Measurements from ENCODE around the gene ZCCHC2. TPM values are rescaled to one million over a fixed set of nuclear protein-coding genes. Genes with fewer than 3 reads are reported as not detected.

The ZCCHC2 gene
- total and polyA plus RNA-seq, 9 of the 15 experiments (the other 6 are each of a cell fraction or from before 2014, with no cell fraction given): 1.0 to 9.2 (median 6.0) TPM

DNA sequence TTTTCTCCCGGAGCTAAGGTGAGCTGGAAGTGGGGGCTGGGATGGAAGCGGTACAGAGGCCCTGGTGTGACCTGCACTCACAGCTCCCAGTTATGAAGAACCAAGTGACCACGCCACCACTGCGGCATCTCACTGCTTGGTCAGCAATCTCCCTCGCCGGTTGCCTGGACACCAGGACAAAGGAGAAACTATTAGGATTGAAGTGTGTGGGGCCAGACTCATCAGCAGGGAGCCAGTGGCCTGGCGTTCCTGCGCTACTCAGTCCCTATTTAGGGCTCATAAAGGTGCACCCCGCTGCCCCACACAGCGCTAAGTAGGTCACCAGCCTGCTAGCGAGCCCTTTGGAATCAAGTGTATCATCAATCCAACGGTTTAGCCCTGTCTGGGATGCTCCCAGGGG lies 82.9 kb downstream of the ZCCHC2 start:
- intact Hi-C loops (cut with micrococcal nuclease) (no loop called here), in situ Hi-C loops (cut with MboI) (loop anchor here (10.0 kb wide), 1 partner anchor 379 kb away; no protein-coding TSS in a partner anchor)
- no peak for ATAC-seq
- no peak overlapping the region for H3K4me3 ChIP-seq
- H3K9me3 ChIP-seq (replicated peaks; ENCODE audit: control insufficient read depth, insufficient read depth, low read depth, low read length): no peaks in the 10 kb centered on the region
- H3K9me1 ChIP-seq (ENCODE audit: control insufficient read depth, insufficient read depth, low read length): no peaks in the 10 kb centered on the region
- ChIA-PET POLR2A (interaction anchor here (0.7 kb wide), 1 partner anchor 373 kb away, joined by 3 read pairs; no protein-coding TSS in a partner anchor), CTCF (ENCODE audit: low intra/inter-chr PET ratio) (no interaction called here)
- H3K4me2 ChIP-seq (ENCODE audit: insufficient read depth, low read length): no peak overlapping the region
- TF ChIP-seq ZNF146 (CRISPR knock-in tag; IDR thresholded peaks at IDR 0.05; ENCODE audit: unreplicated experiment) (no peak), SMAD4 (CRISPR knock-in tag; conservative IDR thresholded peaks at IDR 0.05) (no peak), L3MBTL2 (IDR thresholded peaks at IDR 0.05) (no peak), GABPB2 (CRISPR knock-in tag; conservative IDR thresholded peaks at IDR 0.05) (no peak), SNRNP70 (optimal IDR thresholded peaks at IDR 0.05; ENCODE audit: low read depth, low read length) (no peak), ZNF41 (CRISPR knock-in tag; conservative IDR thresholded peaks at IDR 0.05) (no peak), RBBP5 (IDR thresholded peaks at IDR 0.05; ENCODE audit: borderline replicate concordance, insufficient read depth, low read length, poor library complexity, severe bottlenecking) (no peak), PHF21A (IDR thresholded peaks at IDR 0.05; ENCODE audit: borderline replicate concordance, low read depth) (no peak), TCFL5 (CRISPR knock-in tag; conservative IDR thresholded peaks at IDR 0.05) (no peak), EWSR1 (IDR thresholded peaks at IDR 0.05; ENCODE audit: borderline replicate concordance, low read depth, partially characterized antibody) (no peak), SIN3B (IDR thresholded peaks at IDR 0.05; ENCODE audit: low read depth) (no peak)
- TF ChIP-seq, protein P1, sequence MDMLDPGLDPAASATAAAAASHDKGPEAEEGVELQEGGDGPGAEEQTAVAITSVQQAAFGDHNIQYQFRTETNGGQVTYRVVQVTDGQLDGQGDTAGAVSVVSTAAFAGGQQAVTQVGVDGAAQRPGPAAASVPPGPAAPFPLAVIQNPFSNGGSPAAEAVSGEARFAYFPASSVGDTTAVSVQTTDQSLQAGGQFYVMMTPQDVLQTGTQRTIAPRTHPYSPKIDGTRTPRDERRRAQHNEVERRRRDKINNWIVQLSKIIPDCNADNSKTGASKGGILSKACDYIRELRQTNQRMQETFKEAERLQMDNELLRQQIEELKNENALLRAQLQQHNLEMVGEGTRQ (CRISPR knock-in tag; IDR thresholded peaks at IDR 0.05): no peak
- TF ChIP-seq, protein P2, sequence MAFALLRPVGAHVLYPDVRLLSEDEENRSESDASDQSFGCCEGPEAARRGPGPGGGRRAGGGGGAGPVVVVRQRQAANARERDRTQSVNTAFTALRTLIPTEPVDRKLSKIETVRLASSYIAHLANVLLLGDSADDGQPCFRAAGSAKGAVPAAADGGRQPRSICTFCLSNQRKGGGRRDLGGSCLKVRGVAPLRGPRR (CRISPR knock-in tag; IDR thresholded peaks at IDR 0.05): no peak
- TF ChIP-seq, protein P3, sequence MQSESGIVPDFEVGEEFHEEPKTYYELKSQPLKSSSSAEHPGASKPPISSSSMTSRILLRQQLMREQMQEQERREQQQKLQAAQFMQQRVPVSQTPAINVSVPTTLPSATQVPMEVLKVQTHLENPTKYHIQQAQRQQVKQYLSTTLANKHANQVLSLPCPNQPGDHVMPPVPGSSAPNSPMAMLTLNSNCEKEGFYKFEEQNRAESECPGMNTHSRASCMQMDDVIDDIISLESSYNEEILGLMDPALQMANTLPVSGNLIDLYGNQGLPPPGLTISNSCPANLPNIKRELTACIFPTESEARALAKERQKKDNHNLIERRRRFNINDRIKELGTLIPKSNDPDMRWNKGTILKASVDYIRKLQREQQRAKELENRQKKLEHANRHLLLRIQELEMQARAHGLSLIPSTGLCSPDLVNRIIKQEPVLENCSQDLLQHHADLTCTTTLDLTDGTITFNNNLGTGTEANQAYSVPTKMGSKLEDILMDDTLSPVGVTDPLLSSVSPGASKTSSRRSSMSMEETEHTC (IDR thresholded peaks at IDR 0.05): no peak
- TF ChIP-seq, protein P4, sequence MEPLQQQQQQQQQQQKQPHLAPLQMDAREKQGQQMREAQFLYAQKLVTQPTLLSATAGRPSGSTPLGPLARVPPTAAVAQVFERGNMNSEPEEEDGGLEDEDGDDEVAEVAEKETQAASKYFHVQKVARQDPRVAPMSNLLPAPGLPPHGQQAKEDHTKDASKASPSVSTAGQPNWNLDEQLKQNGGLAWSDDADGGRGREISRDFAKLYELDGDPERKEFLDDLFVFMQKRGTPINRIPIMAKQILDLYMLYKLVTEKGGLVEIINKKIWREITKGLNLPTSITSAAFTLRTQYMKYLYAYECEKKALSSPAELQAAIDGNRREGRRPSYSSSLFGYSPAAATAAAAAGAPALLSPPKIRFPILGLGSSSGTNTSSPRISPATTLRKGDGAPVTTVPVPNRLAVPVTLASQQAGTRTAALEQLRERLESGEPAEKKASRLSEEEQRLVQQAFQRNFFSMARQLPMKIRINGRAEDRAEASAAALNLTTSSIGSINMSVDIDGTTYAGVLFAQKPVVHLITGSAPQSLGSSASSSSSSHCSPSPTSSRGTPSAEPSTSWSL (CRISPR knock-in tag; IDR thresholded peaks at IDR 0.05; ENCODE audit: borderline replicate concordance): no peak
- TF ChIP-seq, protein P5, sequence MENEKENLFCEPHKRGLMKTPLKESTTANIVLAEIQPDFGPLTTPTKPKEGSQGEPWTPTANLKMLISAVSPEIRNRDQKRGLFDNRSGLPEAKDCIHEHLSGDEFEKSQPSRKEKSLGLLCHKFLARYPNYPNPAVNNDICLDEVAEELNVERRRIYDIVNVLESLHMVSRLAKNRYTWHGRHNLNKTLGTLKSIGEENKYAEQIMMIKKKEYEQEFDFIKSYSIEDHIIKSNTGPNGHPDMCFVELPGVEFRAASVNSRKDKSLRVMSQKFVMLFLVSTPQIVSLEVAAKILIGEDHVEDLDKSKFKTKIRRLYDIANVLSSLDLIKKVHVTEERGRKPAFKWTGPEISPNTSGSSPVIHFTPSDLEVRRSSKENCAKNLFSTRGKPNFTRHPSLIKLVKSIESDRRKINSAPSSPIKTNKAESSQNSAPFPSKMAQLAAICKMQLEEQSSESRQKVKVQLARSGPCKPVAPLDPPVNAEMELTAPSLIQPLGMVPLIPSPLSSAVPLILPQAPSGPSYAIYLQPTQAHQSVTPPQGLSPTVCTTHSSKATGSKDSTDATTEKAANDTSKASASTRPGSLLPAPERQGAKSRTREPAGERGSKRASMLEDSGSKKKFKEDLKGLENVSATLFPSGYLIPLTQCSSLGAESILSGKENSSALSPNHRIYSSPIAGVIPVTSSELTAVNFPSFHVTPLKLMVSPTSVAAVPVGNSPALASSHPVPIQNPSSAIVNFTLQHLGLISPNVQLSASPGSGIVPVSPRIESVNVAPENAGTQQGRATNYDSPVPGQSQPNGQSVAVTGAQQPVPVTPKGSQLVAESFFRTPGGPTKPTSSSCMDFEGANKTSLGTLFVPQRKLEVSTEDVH (IDR thresholded peaks at IDR 0.05; ENCODE audit: low read depth, partially characterized antibody): no peak
- WGBS (ENCODE audit: insufficient coverage, low coverage, missing lambda C conversion rate): 55% methylated on average over 10 of the region's 12 CpGs
- no peak for DNase-seq (ENCODE audit: extremely low read depth in 1 of 4, low spot score in 3 of 4)
- FAIRE-seq: no peak
- no peaks in the 10 kb centered on the region for H4K20me1 ChIP-seq (replicated peaks; ENCODE audit: control insufficient read depth, insufficient read depth, low read length)
- no peak overlapping the region for H3K9ac ChIP-seq (ENCODE audit: insufficient read depth in 1 of 2, low read depth in 2 of 2, low read length in 2 of 2)
- no peaks in the 10 kb centered on the region for H3K79me2 ChIP-seq (ENCODE audit: control insufficient read depth, insufficient read depth, low read length)
- H3K27ac ChIP-seq (ENCODE audit: extremely low read depth, low read depth, low read length): no peak overlapping the region
- H3K27me3 ChIP-seq (ENCODE audit: control insufficient read depth in 2 of 2, insufficient read depth in 2 of 2, low read length in 2 of 2): peaks cover 0 to 17% of the 10 kb centered on the region in 2 experiments; a peak in 2 of 5 replicates
- BruUV-seq (replicated peaks): no TSS peak
- peaks cover 2 to 4% of the 10 kb centered on the region in 2 experiments; a peak in 4 of 5 replicates for H3K4me1 ChIP-seq (replicated peaks in 1 of 2; ENCODE audit: control insufficient read depth in 2 of 2, insufficient read depth in 2 of 2, low read length in 2 of 2)
- H3K36me3 ChIP-seq (ENCODE audit: control insufficient read depth, insufficient read depth, low read length): no peaks in the 10 kb centered on the region
- H2AFZ ChIP-seq (ENCODE audit: low read depth, low read length): no peak overlapping the region

All from K562 (cell line).